HepG2 (cell line): ENCODE results near the gene CDH13. TPM values are rescaled to one million over a fixed set of nuclear protein-coding genes. Genes with fewer than 3 reads are reported as not detected.

Experiments used
- CBFB ChIP-seq: sonication (generic); formaldehyde crosslinking; IDR thresholded peaks from 2 replicates; pipeline ENCODE4 v1.4.0; 2020; ENCODE audit warnings: missing genetic modification reagents
- DMTF1 ChIP-seq: sonication (generic); formaldehyde crosslinking; IDR thresholded peaks from 2 replicates; pipeline ENCODE4 v1.4.0; 2020; ENCODE audit warnings: mild to moderate bottlenecking, missing genetic modification reagents
- GMEB1 ChIP-seq: sonication (generic); formaldehyde crosslinking; IDR thresholded peaks from 2 replicates; pipeline ENCODE4 v1.5.1; 2020; ENCODE audit warnings: missing genetic modification reagents, mild to moderate bottlenecking, borderline replicate concordance
- GPBP1L1 ChIP-seq: sonication (generic); formaldehyde crosslinking; IDR thresholded peaks from 2 replicates; pipeline ENCODE4 v1.5.0; 2020; ENCODE audit warnings: mild to moderate bottlenecking, missing genetic modification reagents
- HMG20A ChIP-seq: IDR thresholded peaks from 2 replicates; pipeline ENCODE4 v1.6.1; 2016; ENCODE audit warnings: borderline replicate concordance
- HNRNPLL ChIP-seq: fragments of 200-400 bp; formaldehyde crosslinking; IDR thresholded peaks from 2 replicates; pipeline ENCODE4 v1.6.1; 2017; ENCODE audit warnings: mild to moderate bottlenecking, low read depth, low read length; ENCODE audit not compliant: poor library complexity, severe bottlenecking
- MAX ChIP-seq: IDR thresholded peaks from 2 replicates; pipeline ENCODE4 v1.6.1; 2012; ENCODE audit warnings: inconsistent platforms
- NFE2L2 ChIP-seq: fragments of 150-350 bp; IDR thresholded peaks from 2 replicates; pipeline ENCODE4 v1.6.1; 2014; ENCODE audit warnings: low read length
- NFKB2 ChIP-seq: sonication (generic); formaldehyde crosslinking; IDR thresholded peaks from 2 replicates; pipeline ENCODE4 v1.4.0; 2020; ENCODE audit warnings: missing genetic modification reagents, borderline replicate concordance
- POLR2AphosphoS5 ChIP-seq: IDR thresholded peaks from 2 replicates; pipeline ENCODE4 v1.6.1; 2012; ENCODE audit warnings: low read depth, low read length
- SMARCC2 ChIP-seq: fragments of 450-650 bp; IDR thresholded peaks from 2 replicates; pipeline ENCODE4 v1.6.1; 2017; ENCODE audit warnings: antibody characterized with exemption, mild to moderate bottlenecking
- STAG1 ChIP-seq: sonication (generic); formaldehyde crosslinking; IDR thresholded peaks from 2 replicates; pipeline ENCODE4 v1.4.0; 2020; ENCODE audit warnings: missing genetic modification reagents
- ZBTB14 ChIP-seq: sonication (generic); formaldehyde crosslinking; IDR thresholded peaks from 2 replicates; pipeline ENCODE4 v1.4.0; 2020; ENCODE audit warnings: missing genetic modification reagents
- ZFAT ChIP-seq: sonication (generic); formaldehyde crosslinking; conservative IDR thresholded peaks from 2 replicates; pipeline ENCODE4 v1.8.1; 2023; ENCODE audit warnings: missing genetic modification reagents, inconsistent platforms
- ZFYVE20 ChIP-seq: sonication (generic); formaldehyde crosslinking; IDR thresholded peaks from 2 replicates; pipeline ENCODE4 v1.8.0; 2023; ENCODE audit warnings: low read depth, mild to moderate bottlenecking, moderate library complexity, missing genetic modification reagents, borderline replicate concordance
- ZNF138 ChIP-seq: sonication (generic); formaldehyde crosslinking; IDR thresholded peaks from 2 replicates; pipeline ENCODE4 v1.5.0; 2020; ENCODE audit warnings: mild to moderate bottlenecking, low read depth, missing genetic modification reagents
- ZNF44 ChIP-seq: sonication (generic); formaldehyde crosslinking; IDR thresholded peaks from 2 replicates; pipeline ENCODE4 v1.5.1; 2020; ENCODE audit warnings: mild to moderate bottlenecking, missing genetic modification reagents
- ZNF512B ChIP-seq: sonication (generic); formaldehyde crosslinking; IDR thresholded peaks from 2 replicates; pipeline ENCODE4 v1.5.1; 2020; ENCODE audit warnings: missing genetic modification reagents, mild to moderate bottlenecking, borderline replicate concordance
- ZNF558 ChIP-seq: sonication (generic); formaldehyde crosslinking; IDR thresholded peaks from 2 replicates; pipeline ENCODE4 v1.9.0; 2022; ENCODE audit warnings: mild to moderate bottlenecking, missing genetic modification reagents, borderline replicate concordance
- polyA plus RNA-seq, 8 experiments: library from polyadenylated mRNA; depleted of rRNA in 3 of 8; stranded (reverse) in 7 of 8; unstranded in 1 of 8; fragments of >200 nt; fragmentation: Illumina TruSeq in 4 of 8; extraction: Trizol in 4 of 8; gene quantifications; 2 replicates each; pipeline versions ENCODE4 v1.2.1 to v1.2.3, GENCODE V29; 2011 to 2016; ENCODE audit warnings: low read depth in 4 of 8, missing spikeins in 1 of 8, mixed read lengths in 1 of 8; ENCODE audit not compliant: insufficient read depth in 1 of 8
- total RNA-seq, 5 experiments: library from RNA; depleted of rRNA; stranded (reverse); fragments of >200 nt; fragmentation: Illumina TruSeq; extraction: Trizol; gene quantifications; 2 replicates each; pipeline ENCODE4 v1.2.3, GENCODE V29; 2016; ENCODE audit warnings: low read depth in 1 of 5

The CDH13 gene
- total and polyA plus RNA-seq, 2 of the 13 experiments (the other 11 are each of a cell fraction or from before 2014, with no cell fraction given) = not detected

GRCh38 chr16:83807710-83808572, 1181.2 kb downstream of the CDH13 start, which contains the start of gene HSBP1 (continued):
- TF ChIP-seq DMTF1 (CRISPR knock-in tag) = no peak
- no peak for TF ChIP-seq GPBP1L1 (CRISPR knock-in tag)
- TF ChIP-seq HMG20A (CRISPR knock-in tag) = no peak
- TF ChIP-seq ZFAT = 0 out of 2 replicates have a peak, but pooled peaks have one; percentile 28
- no peak for TF ChIP-seq SMARCC2
- TF ChIP-seq GMEB1 (CRISPR knock-in tag) = peak; percentile 65; the same call in 1 of the 2 replicates
- TF ChIP-seq ZNF44 (CRISPR knock-in tag) = 0 out of 2 replicates have a peak, but pooled peaks have one; percentile 25
- TF ChIP-seq CBFB (CRISPR knock-in tag) = no peak
- TF ChIP-seq NFE2L2 = no peak
- TF ChIP-seq ZNF512B (CRISPR knock-in tag) = no peak
- no peak; the same call in 1 of the 2 replicates for TF ChIP-seq STAG1 (CRISPR knock-in tag)
- TF ChIP-seq ZBTB14 (CRISPR knock-in tag) = no peak
- TF ChIP-seq MAX = peak; percentile 64; the same call in 1 of the 2 replicates
- TF ChIP-seq ZFYVE20 (CRISPR knock-in tag) = no peak
- TF ChIP-seq POLR2AphosphoS5 = peak; percentile 96
- peak; percentile 74; the same call in 1 of the 2 replicates for TF ChIP-seq NFKB2 (CRISPR knock-in tag)
- peak; percentile 60; the same call in 1 of the 2 replicates for TF ChIP-seq ZNF558 (CRISPR knock-in tag)
- TF ChIP-seq HNRNPLL = peak; percentile 57
- no peak for TF ChIP-seq ZNF138 (CRISPR knock-in tag)
